ENCODE results near the gene SDK1.
"Not testable (repeated sequence)": the region's sequence is repeated elsewhere in the genome, so short reads cannot be mapped to it uniquely, and the experiment has no call there.

GRCh38 chr7:3941706-3942105 lies 640.7 kb downstream of the SDK1 start:
- TF ChIP-seq CTCF (conservative IDR thresholded peaks at IDR 0.05; ENCODE audit: low read depth in 2 of 2); ETS1 (IDR thresholded peaks at IDR 0.05); EZH2 (IDR thresholded peaks at IDR 0.05; ENCODE audit: low read depth, unreplicated experiment); ZNF462 (CRISPR knock-in tag; IDR thresholded peaks at IDR 0.05); EZH2phosphoT487 (IDR thresholded peaks at IDR 0.05; ENCODE audit: unreplicated experiment); REST (IDR thresholded peaks at IDR 0.05; ENCODE audit: unreplicated experiment); POLR2AphosphoS5 (IDR thresholded peaks at IDR 0.05; ENCODE audit: low read depth); ZNF331 (CRISPR knock-in tag; IDR thresholded peaks at IDR 0.05; ENCODE audit: low read depth): not testable (repeated sequence)

Data from GM23338 (cell line).